Peyer's patch (tissue), 4 donors: ENCODE results near the gene FAM193A.

ENCODE experiments used
- CTCF ChIP-seq, 6 experiments: fragments of 450-650 bp in 4 of 6; fragments of 200-600 bp in 2 of 6; sonication (generic) in 1 of 6; IDR thresholded peaks; one replicate each; pipeline ENCODE4 v1.5.1; 2017 to 2019; ENCODE audit warnings: antibody characterized with exemption in 6 of 6, mild to moderate bottlenecking in 3 of 6, moderate library complexity in 1 of 6
- POLR2A ChIP-seq, 2 donors: fragments of 450-650 bp; IDR thresholded peaks; one replicate each; pipeline ENCODE4 v1.5.1; 2017; ENCODE audit warnings: antibody characterized with exemption in 2 of 2, mild to moderate bottlenecking in 2 of 2, moderate library complexity in 2 of 2

- TF ChIP-seq CTCF (IDR thresholded peaks at IDR 0.05), result no peak
- no peak for TF ChIP-seq POLR2A (IDR thresholded peaks at IDR 0.05)
Observed at GRCh38 chr4:2757426-2757825, 221.0 kb downstream of the FAM193A start.
